ENCODE data around the gene CDCA7.
A peak's percentile ranks its signal among the peaks of the same experiment; 100 is the strongest.
"Not testable (repeated sequence)": the region's sequence is repeated elsewhere in the genome, so short reads cannot be mapped to it uniquely, and the experiment has no call there.

The CDCA7 gene

DNA sequence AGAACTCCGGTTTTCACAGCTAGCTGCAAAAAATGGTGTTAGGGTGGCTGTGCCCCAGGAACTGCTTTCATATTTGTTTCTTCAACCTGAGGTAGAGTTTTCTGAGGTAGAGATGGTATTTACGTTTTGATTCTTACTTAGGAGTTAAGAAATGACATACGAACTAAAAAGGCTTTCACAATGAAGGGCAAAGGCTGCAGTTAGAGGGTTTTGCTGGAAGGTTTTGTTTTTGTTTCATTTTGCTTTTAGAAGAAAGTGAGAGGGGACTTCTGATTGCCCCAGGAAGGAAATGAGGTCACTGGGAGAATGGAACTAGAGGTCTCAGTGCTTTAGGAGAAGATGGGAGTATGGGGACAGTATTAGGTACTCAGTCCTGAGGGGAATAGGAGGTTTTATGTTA lies 15.5 kb downstream of the CDCA7 start:
- DNase-seq, result no peak

GRCh38 chr2:173371023-173371422 lies 16.4 kb downstream of the CDCA7 start:
- DNase-seq, result no peak

DNA sequence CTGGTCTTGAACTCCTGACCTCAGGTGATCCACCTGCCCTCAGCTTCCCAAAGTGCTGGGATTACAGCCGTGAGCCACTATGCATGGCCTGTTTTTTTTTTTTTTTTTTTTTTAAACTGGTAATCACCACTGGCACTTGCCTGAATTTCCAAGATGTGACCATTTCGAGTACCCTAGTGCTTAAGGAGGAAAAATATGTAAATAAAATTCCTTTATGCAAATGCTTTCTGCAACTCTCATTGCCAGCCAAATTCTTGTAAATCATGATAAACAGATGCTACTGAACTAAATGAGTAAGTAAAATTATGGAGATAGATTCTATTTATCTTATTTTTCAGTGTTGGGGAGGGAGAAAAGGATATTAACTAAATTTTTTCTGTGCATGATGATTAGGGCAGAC lies 18.6 kb downstream of the CDCA7 start:
- no peak for DNase-seq

DNA sequence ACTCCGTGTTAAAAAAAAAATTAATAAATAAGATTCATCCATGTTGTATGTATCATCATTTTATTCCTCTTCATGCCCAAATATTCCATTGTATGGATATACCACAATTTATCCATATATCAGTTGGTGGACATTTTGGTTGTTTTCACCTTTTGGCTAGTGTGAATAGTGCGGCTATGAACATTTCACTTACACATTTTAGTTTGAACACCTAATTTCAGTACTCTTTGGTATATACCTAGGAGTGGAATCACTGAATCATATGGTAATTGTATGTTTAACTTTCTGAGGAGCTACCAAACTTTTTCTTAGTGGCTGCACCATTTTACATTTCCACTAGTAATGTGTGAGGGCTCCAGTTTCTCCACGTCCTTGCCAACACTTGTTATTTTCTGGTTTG lies 20.0 kb downstream of the CDCA7 start:
- no peak for DNase-seq

GRCh38 chr2:173385534-173385933 lies 30.9 kb downstream of the CDCA7 start:
- DNase-seq, result not testable (repeated sequence)

DNA sequence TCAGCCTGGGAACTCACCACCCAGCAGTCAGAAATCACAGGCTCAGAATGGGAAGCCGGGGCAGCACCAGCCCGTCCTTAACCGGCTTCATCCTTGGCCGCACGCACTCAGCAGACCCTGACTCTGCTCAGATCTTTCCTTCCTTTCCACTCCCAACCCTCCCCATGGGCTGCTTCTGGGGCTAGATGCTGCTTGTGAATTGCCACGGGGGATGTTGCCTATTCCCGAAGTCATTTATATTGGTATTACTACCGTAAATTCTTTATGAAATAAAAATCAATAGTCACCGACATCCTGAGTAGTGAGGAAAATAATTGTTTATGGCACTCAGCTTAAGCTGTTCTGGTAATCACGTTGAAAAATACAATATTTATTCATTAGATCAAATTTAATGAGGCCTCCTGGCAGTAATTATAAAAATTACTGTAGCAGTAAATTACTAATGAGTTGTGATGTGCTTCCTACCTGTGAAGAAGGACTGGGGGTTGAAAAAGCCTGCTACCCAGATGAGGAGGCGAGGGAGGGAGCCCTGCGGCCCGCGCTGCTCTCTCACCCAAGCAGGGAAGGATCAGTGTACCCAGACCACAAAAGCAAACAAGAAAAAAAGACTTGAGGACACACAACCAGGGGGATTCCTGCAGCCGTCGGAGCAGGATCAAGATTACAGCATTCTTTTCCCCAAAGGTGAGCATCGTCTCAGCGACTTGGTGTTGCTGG lies 31.5 kb downstream of the CDCA7 start:
- DNase-seq, result no peak

DNA sequence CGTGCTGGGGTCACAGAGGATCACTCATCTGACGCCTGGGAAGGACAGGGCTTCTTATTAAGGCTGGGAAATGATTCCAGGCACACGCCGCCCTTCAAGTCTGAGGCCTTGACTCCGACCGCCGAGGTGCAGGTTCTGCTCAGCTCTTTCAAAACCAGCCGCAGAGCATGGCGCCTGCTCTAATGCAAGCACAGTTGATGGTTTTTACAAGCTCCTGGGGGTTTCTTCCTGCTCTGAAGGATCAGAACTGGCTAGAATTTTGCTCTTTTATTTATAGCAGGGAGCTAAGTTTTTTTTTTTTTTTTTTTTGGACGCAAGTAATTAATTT lies 32.0 kb downstream of the CDCA7 start:
- DNase-seq, result no peak

GRCh38 chr2:173387079-173387478 lies 32.4 kb downstream of the CDCA7 start:
- DNase-seq, result no peak

DNA sequence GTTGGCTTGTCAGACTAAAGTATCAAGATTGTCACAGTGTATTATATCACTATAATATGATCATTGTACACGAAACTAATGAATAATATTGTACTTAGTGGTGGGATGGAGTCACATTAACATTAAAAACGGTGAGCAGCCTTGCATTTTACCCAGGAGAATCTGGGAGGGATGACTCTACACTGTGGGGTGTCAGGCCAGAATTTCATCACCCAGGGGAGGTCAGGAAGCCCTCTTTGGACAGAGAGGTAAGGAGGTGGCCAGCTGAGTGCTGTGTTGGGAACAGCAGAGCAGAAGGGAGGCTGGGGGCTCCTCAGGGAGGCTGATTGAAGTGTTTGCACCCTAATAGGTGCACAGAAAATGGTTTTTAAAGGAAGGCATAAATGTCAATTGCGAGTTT lies 33.0 kb downstream of the CDCA7 start:
- DNase-seq, result no peak

DNA sequence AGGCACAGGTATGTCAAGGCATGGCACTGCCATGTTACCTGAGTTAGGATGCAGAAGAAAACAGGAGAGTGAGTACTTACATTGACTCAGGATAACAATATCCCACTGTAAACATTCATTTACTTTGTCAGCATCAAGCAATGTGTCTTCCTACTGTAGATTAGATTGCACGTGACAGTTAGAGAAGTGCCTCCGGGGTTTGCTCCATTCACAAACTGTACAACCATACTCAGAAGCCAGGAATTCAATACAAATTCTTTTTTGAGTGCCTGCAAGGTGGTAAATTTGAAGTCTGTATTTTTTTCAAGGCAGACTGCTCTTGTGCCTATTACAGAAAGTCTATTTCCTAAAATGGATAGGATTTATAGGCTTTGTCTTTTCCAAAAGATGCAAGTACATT lies 34.1 kb downstream of the CDCA7 start:
- DNase-seq, result no peak

DNA sequence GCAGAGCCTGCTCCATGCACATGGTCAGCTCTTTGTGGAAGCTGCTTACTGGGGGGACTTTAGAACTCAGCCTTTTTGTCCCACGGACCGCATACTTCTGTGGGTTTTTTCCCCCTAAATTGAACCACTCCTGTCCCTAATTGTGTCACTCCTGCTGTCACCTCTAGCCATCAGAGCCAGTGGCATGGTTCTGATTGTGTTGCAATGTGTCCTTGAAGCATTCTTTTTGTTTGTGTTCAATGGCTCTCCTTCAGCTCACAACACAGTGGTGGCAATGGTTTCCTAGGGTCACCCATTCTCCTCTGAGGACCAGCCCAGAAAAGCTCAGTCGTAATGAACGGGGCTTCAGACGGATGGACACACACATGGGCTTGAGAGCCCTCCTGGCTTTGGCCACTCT lies 35.4 kb downstream of the CDCA7 start:
- no peak for DNase-seq

GRCh38 chr2:173392731-173393130 lies 38.1 kb downstream of the CDCA7 start:
- no peak for DNase-seq

DNA sequence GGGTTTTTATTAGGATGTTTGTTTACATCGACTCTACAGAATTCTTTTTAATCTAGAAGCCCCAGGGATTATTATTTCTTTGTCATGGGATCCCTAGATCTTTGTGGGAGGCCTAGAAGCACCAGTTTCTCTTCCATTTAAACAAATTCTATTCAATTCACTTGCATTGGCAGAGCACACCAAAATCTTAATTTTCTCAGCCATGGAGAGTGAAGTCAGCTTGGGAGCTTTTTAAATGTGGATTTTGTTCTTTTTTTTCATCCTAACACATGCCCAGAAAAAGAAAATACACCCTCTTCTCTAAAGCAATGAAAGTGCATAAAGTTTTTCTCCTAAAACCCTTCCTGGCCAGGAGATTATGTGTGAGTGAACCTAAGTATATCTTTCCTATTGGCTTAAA lies 38.5 kb downstream of the CDCA7 start:
- DNase-seq, result no peak

DNA sequence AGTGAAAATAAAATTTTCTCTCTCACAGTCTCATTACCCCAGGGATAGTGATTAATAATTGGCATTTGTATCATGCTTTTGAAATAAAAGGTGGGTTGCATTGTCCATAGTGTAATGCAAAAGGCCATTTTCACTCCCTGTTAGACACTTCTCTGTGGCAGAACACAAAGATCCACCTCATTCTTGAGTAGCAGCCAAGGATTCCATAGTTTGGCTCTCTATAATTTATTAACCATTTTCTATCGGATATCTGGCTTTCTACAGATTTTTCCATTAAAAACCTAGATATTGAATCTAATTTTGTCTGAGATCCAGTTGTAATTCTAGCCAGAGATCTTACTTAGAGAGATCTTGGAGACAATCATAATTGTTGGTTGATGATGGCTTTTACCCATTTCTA lies 39.0 kb downstream of the CDCA7 start:
- no peak for DNase-seq

GRCh38 chr2:173394091-173394974 lies 39.7 kb downstream of the CDCA7 start:
- no peak for DNase-seq

GRCh38 chr2:173395567-173396351 lies 41.1 kb downstream of the CDCA7 start:
- DNase-seq, result no peak

DNA sequence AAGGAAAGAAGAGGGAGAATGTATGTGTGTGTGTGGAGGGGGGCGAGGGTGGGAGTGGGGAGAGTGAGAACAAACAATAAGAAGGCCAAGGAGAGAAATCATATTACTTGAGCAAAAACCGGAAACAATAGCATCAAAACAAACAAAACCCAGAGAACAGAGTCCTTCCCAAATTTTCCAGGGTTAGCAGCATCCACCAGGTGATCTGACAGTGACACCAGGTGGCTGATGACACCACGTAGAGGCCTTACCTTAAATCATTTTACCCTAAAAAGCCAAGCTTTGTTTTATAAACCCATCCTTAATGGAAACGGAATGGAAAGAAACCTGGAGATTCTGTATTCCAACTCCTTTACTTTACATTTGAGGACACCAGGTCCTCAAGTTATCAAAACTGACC lies 42.9 kb downstream of the CDCA7 start:
- DNase-seq, result no peak

GRCh38 chr2:173399229-173399628 lies 44.6 kb downstream of the CDCA7 start:
- no peak for DNase-seq

DNA sequence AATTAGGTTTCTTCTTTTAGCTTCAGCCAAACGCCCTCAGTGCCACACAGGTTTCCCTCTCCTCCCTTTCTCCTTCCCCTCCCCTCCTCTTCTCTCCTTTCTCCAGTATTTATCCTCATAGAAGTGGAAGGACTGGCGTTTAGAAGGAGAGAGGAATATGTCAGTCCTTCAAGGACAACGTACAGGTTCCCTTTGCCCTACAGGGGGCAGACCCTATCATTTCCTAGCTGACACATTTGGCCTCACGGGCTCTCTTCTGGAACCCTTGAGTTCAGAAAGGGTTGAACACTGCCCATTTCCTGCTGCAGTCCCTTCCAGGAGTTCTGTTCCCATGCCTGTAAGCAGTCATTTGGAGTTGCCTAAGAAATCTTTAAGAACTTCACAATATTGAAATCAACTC lies 46.1 kb downstream of the CDCA7 start:
- DNase-seq, result no peak

- DNase-seq, result peak; percentile 44
Observed at GRCh38 chr2:173401716-173402326, 47.1 kb downstream of the CDCA7 start.

GRCh38 chr2:173402405-173402974 lies 47.8 kb downstream of the CDCA7 start:
- peak; percentile 91 for DNase-seq

DNA sequence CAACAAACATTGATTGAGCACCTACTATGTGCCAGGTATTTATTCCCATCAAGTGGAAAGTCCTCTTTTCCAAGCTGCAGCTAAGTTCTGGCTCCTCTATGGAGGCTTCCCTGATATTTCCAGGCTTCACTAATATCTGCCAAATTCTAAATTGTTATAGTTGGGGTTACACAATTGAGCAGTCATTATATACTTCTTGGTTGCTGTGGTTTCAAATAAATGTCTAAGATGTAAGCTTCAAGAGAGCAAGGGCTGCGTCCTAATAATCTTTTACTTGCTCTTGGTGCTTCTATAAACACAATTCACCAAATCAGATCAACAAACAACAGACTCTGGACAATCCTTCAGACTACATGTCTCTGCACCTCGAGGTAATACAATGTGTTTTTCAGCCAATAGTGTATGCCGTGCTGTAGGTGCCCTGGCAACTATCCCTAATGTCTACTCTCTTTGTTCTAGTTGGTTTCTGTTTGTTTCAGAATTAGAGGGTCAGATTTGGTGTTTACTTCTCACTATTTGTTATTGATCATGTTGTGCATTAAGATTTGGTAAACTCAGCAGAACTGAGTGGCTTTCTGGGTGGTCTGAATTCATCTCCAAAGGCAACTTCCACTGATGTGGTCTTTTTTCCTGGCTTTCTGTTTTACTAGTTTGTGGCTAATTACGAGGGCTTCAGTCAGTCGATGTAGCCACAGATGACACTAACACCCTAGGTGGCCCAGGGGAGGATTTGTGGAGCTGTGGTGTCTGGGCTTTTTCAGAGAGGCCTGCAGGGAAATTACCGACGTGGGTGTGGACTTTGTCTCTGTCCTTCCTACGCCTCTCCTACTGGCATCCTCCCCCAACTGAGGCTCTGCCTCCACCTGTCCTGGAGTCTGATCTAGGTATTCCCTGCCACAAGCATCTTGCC lies 50.4 kb downstream of the CDCA7 start:
- DNase-seq, result no peak
